ENCODE results near the gene SULF2.

Gene SULF2

GRCh38 chr20:47719625-47720024 is 65.7 kb downstream of the SULF2 start:
- TF ChIP-seq, protein P1, sequence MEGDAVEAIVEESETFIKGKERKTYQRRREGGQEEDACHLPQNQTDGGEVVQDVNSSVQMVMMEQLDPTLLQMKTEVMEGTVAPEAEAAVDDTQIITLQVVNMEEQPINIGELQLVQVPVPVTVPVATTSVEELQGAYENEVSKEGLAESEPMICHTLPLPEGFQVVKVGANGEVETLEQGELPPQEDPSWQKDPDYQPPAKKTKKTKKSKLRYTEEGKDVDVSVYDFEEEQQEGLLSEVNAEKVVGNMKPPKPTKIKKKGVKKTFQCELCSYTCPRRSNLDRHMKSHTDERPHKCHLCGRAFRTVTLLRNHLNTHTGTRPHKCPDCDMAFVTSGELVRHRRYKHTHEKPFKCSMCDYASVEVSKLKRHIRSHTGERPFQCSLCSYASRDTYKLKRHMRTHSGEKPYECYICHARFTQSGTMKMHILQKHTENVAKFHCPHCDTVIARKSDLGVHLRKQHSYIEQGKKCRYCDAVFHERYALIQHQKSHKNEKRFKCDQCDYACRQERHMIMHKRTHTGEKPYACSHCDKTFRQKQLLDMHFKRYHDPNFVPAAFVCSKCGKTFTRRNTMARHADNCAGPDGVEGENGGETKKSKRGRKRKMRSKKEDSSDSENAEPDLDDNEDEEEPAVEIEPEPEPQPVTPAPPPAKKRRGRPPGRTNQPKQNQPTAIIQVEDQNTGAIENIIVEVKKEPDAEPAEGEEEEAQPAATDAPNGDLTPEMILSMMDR (conservative IDR thresholded peaks at IDR 0.05) = no peak
- TF ChIP-seq ZFX (IDR thresholded peaks at IDR 0.05) = no peak
- no peak overlapping the region for H3K27ac ChIP-seq

- H3K27ac ChIP-seq = no peak overlapping the region
- TF ChIP-seq, protein P1 (conservative IDR thresholded peaks at IDR 0.05) = no peak
- TF ChIP-seq ZFX (IDR thresholded peaks at IDR 0.05) = no peak
Measured at GRCh38 chr20:47719211-47719610, 66.1 kb downstream of the SULF2 start.

GRCh38 chr20:47718398-47718797 is 66.9 kb downstream of the SULF2 start:
- H3K27ac ChIP-seq = no peak overlapping the region
- TF ChIP-seq, protein P1 (conservative IDR thresholded peaks at IDR 0.05) = no peak
- no peak for TF ChIP-seq ZFX (IDR thresholded peaks at IDR 0.05)

GRCh38 chr20:47717421-47717820 is 67.9 kb downstream of the SULF2 start:
- TF ChIP-seq, protein P1 (conservative IDR thresholded peaks at IDR 0.05) = no peak
- TF ChIP-seq ZFX (IDR thresholded peaks at IDR 0.05) = no peak
- no peak overlapping the region for H3K27ac ChIP-seq

DNA sequence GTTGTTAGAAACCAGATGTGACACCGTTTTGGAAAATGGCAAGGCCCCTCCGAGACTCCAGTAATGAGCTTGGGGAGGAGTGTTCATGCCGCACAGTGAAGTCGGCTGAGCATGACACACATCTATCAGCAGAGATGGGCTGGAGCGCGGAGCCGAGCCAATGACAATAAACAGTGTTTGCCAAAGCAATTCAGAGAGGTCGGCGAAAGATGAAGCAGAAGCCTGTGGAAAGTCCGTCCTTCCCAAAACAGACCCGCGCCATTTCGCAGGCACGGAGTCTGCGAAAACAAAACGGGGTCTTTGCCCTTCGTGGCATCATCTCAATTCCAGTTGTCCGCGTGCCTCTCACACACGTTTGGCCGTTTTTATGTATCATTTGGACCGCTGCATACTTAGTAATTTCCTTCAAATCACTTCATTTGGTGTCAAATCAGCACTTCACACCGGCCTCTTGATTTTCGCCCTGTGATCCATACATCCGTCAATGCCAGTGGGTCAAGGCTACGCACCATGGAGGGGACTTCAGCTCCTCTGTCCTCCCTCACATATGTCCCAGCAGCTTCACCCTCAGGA is 71.3 kb downstream of the SULF2 start:
- TF ChIP-seq, protein P1 (conservative IDR thresholded peaks at IDR 0.05) = no peak
- TF ChIP-seq ZFX (IDR thresholded peaks at IDR 0.05) = no peak
- H3K27ac ChIP-seq = no peak overlapping the region

DNA sequence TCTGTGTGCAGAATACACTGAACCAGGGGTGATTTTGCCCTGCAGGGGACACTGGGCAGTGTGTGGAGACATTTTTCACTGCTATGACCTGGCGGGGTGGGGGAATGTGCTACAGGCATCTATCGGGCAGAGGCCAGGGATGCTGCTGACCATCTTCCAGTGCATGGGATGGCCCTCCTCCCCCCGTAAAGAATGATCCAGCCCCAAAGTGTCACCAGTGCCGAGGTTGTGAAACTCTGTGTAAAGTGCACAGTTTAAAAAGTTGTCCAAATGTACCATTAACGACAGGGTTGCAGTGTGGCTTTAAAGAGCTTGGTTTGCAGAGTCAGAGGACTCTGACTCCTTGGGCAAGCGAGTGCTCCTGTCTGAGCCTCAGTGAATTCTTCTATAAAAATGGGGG is 72.1 kb downstream of the SULF2 start:
- TF ChIP-seq, protein P1 (conservative IDR thresholded peaks at IDR 0.05) = no peak
- no peak for TF ChIP-seq ZFX (IDR thresholded peaks at IDR 0.05)
- H3K27ac ChIP-seq = no peak overlapping the region

- no peak overlapping the region for H3K27ac ChIP-seq
- TF ChIP-seq ZFX (IDR thresholded peaks at IDR 0.05) = no peak
- TF ChIP-seq, protein P1 (conservative IDR thresholded peaks at IDR 0.05) = no peak
Measured at GRCh38 chr20:47711046-47711752, 74.1 kb downstream of the SULF2 start.
